WTC11 (cell line): ENCODE results near the gene MYO18A. TPM values are rescaled to one million over a fixed set of nuclear protein-coding genes. Genes with fewer than 3 reads are reported as not detected.

Experiments
- ATAC-seq: fragments of 200-7000 bp; cut with Tn5 transposase; 2 replicates; pipeline ENCODE4 v1.10.0; 2021; ENCODE audit warnings: mild to moderate bottlenecking, moderate library complexity
- CTCF ChIA-PET: fragments of 300-600 bp; sonication (Branson Sonifier 250); formaldehyde crosslinking; loops from one replicate; lab custom pipeline; 2021; ENCODE audit warnings: antibody characterized with exemption; lab: Charles Lee
- POLR2A ChIA-PET: fragments of 350-600 bp; sonication (Branson Sonifier 250); formaldehyde crosslinking; loops from one replicate; lab custom pipeline; 2021; ENCODE audit warnings: antibody characterized with exemption; lab: Charles Lee
- DNase-seq: peaks from one replicate; pipeline ENCODE4 v3.0.0; 2021; ENCODE audit warnings: low spot score
- H3K27ac Mint-ChIP-seq: 2 replicates; pipeline ENCODE4 v1.8.0; 2021; ENCODE audit warnings: mixed read lengths
- H3K27me3 Mint-ChIP-seq: 2 replicates; pipeline ENCODE4 v1.8.0; 2021; ENCODE audit warnings: low read depth, mild to moderate bottlenecking, moderate library complexity, mixed read lengths
- H3K36me3 Mint-ChIP-seq: 2 replicates; pipeline ENCODE4 v1.8.0; 2021; ENCODE audit warnings: mixed read lengths
- H3K4me1 Mint-ChIP-seq: 2 replicates; pipeline ENCODE4 v1.8.0; 2022; ENCODE audit warnings: mixed read lengths
- H3K4me3 Mint-ChIP-seq: 2 replicates; pipeline ENCODE4 v1.8.0; 2021; ENCODE audit warnings: mild to moderate bottlenecking, moderate library complexity, mixed read lengths
- H3K9me3 Mint-ChIP-seq: 2 replicates; pipeline ENCODE4 v1.8.0; 2021; ENCODE audit warnings: mixed read lengths
- CREM ChIP-seq: sonication (generic); formaldehyde crosslinking; IDR thresholded peaks from 2 replicates; pipeline ENCODE4 v1.8.1; 2022; ENCODE audit warnings: mild to moderate bottlenecking, missing genetic modification reagents, moderate library complexity
- FOXK1 ChIP-seq: sonication (generic); formaldehyde crosslinking; IDR thresholded peaks from 2 replicates; pipeline ENCODE4 v1.8.0; 2022; ENCODE audit warnings: mild to moderate bottlenecking, moderate library complexity, missing genetic modification reagents
- GABPB1 ChIP-seq: sonication (generic); formaldehyde crosslinking; IDR thresholded peaks from 2 replicates; pipeline ENCODE4 v1.8.1; 2023; ENCODE audit warnings: mild to moderate bottlenecking, missing genetic modification reagents
- GTF2I ChIP-seq: fragments of 250-450 bp; sonication (Bioruptor Pico); conservative IDR thresholded peaks from 2 replicates; pipeline ENCODE4 v1.4.0; 2021; ENCODE audit warnings: mild to moderate bottlenecking
- JUN ChIP-seq: sonication (generic); formaldehyde crosslinking; IDR thresholded peaks from 2 replicates; pipeline ENCODE4 v1.8.0; 2023; ENCODE audit warnings: mild to moderate bottlenecking, missing genetic modification reagents
- KAT7 ChIP-seq: sonication (generic); formaldehyde crosslinking; IDR thresholded peaks from 2 replicates; pipeline ENCODE4 v1.8.1; 2023; ENCODE audit warnings: missing genetic modification reagents, mild to moderate bottlenecking, borderline replicate concordance
- NFYB ChIP-seq: sonication (generic); formaldehyde crosslinking; conservative IDR thresholded peaks from 2 replicates; pipeline ENCODE4 v1.8.0; 2022; ENCODE audit warnings: low read depth, missing genetic modification reagents
- NR2C2 ChIP-seq: sonication (generic); formaldehyde crosslinking; IDR thresholded peaks from 2 replicates; pipeline ENCODE4 v1.8.0; 2022; ENCODE audit warnings: mild to moderate bottlenecking, missing genetic modification reagents
- RELA ChIP-seq: sonication (generic); formaldehyde crosslinking; IDR thresholded peaks from 2 replicates; pipeline ENCODE4 v1.8.1; 2022; ENCODE audit warnings: missing genetic modification reagents, mild to moderate bottlenecking, borderline replicate concordance
- TEAD1 ChIP-seq: sonication (generic); formaldehyde crosslinking; IDR thresholded peaks from 2 replicates; pipeline ENCODE4 v1.8.0; 2022; ENCODE audit warnings: mild to moderate bottlenecking, missing genetic modification reagents
- ZNF317 ChIP-seq: sonication (generic); formaldehyde crosslinking; IDR thresholded peaks from 2 replicates; pipeline ENCODE4 v1.8.1; 2023; ENCODE audit warnings: low read depth, mild to moderate bottlenecking, moderate library complexity, missing genetic modification reagents, borderline replicate concordance
- ZNF423 ChIP-seq: fragments of 250-450 bp; sonication (Bioruptor Pico); IDR thresholded peaks from 2 replicates; pipeline ENCODE4 v2.1.2; 2022; ENCODE audit warnings: mild to moderate bottlenecking, moderate library complexity
- total RNA-seq: library from RNA; stranded (reverse); gene quantifications from 3 replicates; pipeline ENCODE4 v1.2.3, GENCODE V29; 2021
- TF ChIP-seq, protein P1 (sequence below): sonication (generic); formaldehyde crosslinking; IDR thresholded peaks from 2 replicates; pipeline ENCODE4 v1.8.1; 2022; ENCODE audit warnings: low read depth, mild to moderate bottlenecking, moderate library complexity, missing genetic modification reagents, borderline replicate concordance
- TF ChIP-seq, protein P2 (sequence below): sonication (generic); formaldehyde crosslinking; IDR thresholded peaks from 2 replicates; pipeline ENCODE4 v1.8.1; 2023; ENCODE audit warnings: mild to moderate bottlenecking, moderate library complexity, missing genetic modification reagents
- TF ChIP-seq, protein P3 (sequence below): fragments of 200-600 bp; IDR thresholded peaks from 2 replicates; pipeline ENCODE4 v1.8.0; 2022; ENCODE audit warnings: antibody characterized with exemption
- TF ChIP-seq, protein P4 (sequence below): sonication (generic); formaldehyde crosslinking; IDR thresholded peaks from 2 replicates; pipeline ENCODE4 v1.8.1; 2023; ENCODE audit warnings: mild to moderate bottlenecking, missing genetic modification reagents
- TF ChIP-seq, protein P5 (sequence below): fragments of 250-450 bp; sonication (Bioruptor Pico); IDR thresholded peaks from 2 replicates; pipeline ENCODE4 v1.8.0; 2021; ENCODE audit warnings: mild to moderate bottlenecking
- TF ChIP-seq, protein P6 (sequence below): sonication (generic); formaldehyde crosslinking; IDR thresholded peaks from 2 replicates; pipeline ENCODE4 v1.8.0; 2022; ENCODE audit warnings: missing genetic modification reagents

The MYO18A gene
- total RNA-seq, 1 experiment from 2014 or later: 54.9 TPM

DNA sequence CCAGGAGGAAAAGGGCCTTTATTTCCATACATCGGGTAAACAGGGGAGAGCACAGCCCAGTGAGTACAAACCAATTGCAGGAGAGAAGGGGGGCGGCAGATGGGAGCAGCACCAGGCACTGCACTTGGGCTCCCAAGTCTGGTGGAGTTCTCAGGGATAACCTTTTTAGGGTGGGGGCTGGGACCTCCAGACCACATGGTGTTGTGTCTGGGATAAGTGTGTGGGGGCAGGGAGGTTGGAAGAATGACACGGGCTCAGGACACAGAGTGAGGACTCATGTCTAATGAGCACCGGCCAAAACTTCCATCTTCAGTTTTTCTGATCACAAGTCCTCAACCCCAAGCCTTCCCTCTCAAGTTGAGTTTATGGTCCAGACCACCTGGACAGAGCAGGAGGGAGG lies 106.7 kb downstream of the MYO18A start:
- TF ChIP-seq, protein P1, sequence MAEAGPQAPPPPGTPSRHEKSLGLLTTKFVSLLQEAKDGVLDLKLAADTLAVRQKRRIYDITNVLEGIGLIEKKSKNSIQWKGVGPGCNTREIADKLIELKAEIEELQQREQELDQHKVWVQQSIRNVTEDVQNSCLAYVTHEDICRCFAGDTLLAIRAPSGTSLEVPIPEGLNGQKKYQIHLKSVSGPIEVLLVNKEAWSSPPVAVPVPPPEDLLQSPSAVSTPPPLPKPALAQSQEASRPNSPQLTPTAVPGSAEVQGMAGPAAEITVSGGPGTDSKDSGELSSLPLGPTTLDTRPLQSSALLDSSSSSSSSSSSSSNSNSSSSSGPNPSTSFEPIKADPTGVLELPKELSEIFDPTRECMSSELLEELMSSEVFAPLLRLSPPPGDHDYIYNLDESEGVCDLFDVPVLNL (CRISPR knock-in tag): no peak
- no peak for TF ChIP-seq JUN (CRISPR knock-in tag)
- no peak for TF ChIP-seq NR2C2 (CRISPR knock-in tag)
- TF ChIP-seq NFYB (CRISPR knock-in tag): no peak
- TF ChIP-seq ZNF423 (CRISPR knock-in tag): no peak
- TF ChIP-seq, protein P2, sequence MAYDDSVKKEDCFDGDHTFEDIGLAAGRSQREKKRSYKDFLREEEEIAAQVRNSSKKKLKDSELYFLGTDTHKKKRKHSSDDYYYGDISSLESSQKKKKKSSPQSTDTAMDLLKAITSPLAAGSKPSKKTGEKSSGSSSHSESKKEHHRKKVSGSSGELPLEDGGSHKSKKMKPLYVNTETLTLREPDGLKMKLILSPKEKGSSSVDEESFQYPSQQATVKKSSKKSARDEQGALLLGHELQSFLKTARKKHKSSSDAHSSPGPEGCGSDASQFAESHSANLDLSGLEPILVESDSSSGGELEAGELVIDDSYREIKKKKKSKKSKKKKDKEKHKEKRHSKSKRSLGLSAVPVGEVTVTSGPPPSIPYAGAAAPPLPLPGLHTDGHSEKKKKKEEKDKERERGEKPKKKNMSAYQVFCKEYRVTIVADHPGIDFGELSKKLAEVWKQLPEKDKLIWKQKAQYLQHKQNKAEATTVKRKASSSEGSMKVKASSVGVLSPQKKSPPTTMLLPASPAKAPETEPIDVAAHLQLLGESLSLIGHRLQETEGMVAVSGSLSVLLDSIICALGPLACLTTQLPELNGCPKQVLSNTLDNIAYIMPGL (CRISPR knock-in tag): no peak
- no peak for TF ChIP-seq FOXK1 (CRISPR knock-in tag)
- TF ChIP-seq GTF2I: no peak
- TF ChIP-seq CREM (CRISPR knock-in tag): no peak
- no peak for TF ChIP-seq KAT7 (CRISPR knock-in tag)
- TF ChIP-seq TEAD1 (CRISPR knock-in tag): no peak
- TF ChIP-seq, protein P3, sequence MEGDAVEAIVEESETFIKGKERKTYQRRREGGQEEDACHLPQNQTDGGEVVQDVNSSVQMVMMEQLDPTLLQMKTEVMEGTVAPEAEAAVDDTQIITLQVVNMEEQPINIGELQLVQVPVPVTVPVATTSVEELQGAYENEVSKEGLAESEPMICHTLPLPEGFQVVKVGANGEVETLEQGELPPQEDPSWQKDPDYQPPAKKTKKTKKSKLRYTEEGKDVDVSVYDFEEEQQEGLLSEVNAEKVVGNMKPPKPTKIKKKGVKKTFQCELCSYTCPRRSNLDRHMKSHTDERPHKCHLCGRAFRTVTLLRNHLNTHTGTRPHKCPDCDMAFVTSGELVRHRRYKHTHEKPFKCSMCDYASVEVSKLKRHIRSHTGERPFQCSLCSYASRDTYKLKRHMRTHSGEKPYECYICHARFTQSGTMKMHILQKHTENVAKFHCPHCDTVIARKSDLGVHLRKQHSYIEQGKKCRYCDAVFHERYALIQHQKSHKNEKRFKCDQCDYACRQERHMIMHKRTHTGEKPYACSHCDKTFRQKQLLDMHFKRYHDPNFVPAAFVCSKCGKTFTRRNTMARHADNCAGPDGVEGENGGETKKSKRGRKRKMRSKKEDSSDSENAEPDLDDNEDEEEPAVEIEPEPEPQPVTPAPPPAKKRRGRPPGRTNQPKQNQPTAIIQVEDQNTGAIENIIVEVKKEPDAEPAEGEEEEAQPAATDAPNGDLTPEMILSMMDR: no peak
- TF ChIP-seq, protein P4, sequence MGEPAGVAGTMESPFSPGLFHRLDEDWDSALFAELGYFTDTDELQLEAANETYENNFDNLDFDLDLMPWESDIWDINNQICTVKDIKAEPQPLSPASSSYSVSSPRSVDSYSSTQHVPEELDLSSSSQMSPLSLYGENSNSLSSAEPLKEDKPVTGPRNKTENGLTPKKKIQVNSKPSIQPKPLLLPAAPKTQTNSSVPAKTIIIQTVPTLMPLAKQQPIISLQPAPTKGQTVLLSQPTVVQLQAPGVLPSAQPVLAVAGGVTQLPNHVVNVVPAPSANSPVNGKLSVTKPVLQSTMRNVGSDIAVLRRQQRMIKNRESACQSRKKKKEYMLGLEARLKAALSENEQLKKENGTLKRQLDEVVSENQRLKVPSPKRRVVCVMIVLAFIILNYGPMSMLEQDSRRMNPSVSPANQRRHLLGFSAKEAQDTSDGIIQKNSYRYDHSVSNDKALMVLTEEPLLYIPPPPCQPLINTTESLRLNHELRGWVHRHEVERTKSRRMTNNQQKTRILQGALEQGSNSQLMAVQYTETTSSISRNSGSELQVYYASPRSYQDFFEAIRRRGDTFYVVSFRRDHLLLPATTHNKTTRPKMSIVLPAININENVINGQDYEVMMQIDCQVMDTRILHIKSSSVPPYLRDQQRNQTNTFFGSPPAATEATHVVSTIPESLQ (CRISPR knock-in tag): no peak
- TF ChIP-seq, protein P5, sequence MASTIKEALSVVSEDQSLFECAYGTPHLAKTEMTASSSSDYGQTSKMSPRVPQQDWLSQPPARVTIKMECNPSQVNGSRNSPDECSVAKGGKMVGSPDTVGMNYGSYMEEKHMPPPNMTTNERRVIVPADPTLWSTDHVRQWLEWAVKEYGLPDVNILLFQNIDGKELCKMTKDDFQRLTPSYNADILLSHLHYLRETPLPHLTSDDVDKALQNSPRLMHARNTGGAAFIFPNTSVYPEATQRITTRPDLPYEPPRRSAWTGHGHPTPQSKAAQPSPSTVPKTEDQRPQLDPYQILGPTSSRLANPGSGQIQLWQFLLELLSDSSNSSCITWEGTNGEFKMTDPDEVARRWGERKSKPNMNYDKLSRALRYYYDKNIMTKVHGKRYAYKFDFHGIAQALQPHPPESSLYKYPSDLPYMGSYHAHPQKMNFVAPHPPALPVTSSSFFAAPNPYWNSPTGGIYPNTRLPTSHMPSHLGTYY (CRISPR knock-in tag): no peak
- Mint-ChIP-seq H3K9me3 (no peaks in the 10 kb centered on the region), H3K36me3 (no peaks in the 10 kb centered on the region), H3K4me1 (peaks cover 55% of the 10 kb centered on the region), H3K4me3 (no peak overlapping the region), H3K27me3 (peaks cover 8% of the 10 kb centered on the region), H3K27ac (no peak overlapping the region)
- ChIA-PET CTCF (interaction anchor here (0.5 to 1.2 kb wide), 3 partner anchors 17 to 1697 kb away, joined by 3 to 4 read pairs (median 3); no protein-coding TSS in a partner anchor), POLR2A (no interaction called here)
- no peak for ATAC-seq
- DNase-seq: no peak

DNA sequence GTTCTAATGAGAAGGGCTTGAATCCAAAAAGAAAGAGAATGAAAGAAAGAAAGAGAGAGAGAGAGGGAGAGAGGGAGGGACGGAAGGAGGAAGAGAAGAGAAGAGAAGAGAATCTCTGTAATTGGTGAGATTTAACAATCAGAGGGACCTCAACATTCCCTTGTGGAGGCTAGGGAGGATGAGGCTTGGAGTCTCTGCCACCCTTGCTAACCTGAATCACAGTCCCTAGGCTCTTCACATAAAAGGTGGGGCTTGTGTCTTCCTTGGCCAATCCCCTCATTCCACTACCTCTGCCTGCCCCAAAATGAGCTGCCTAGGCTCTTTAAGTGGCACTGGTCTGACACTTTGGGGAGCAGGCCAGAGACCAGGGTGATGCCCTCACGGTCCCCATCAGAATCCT lies 107.2 kb downstream of the MYO18A start:
- ChIA-PET POLR2A (no interaction called here), CTCF (interaction anchor here (0.5 to 1.2 kb wide), 4 partner anchors 14 to 1697 kb away, joined by 3 to 4 read pairs (median 4); no protein-coding TSS in a partner anchor)
- Mint-ChIP-seq H3K4me3 (no peak overlapping the region), H3K4me1 (peaks cover 55% of the 10 kb centered on the region), H3K9me3 (no peaks in the 10 kb centered on the region), H3K27ac (no peak overlapping the region), H3K36me3 (no peaks in the 10 kb centered on the region), H3K27me3 (peaks cover 8% of the 10 kb centered on the region)
- DNase-seq (no peak), ATAC-seq (no peak)
- TF ChIP-seq ZNF317 (CRISPR knock-in tag): no peak
- TF ChIP-seq, protein P5 (CRISPR knock-in tag): no peak
- TF ChIP-seq, protein P4 (CRISPR knock-in tag): no peak
- TF ChIP-seq GTF2I: no peak
- TF ChIP-seq TEAD1 (CRISPR knock-in tag): no peak
- no peak for TF ChIP-seq RELA (CRISPR knock-in tag)
- TF ChIP-seq, protein P6, sequence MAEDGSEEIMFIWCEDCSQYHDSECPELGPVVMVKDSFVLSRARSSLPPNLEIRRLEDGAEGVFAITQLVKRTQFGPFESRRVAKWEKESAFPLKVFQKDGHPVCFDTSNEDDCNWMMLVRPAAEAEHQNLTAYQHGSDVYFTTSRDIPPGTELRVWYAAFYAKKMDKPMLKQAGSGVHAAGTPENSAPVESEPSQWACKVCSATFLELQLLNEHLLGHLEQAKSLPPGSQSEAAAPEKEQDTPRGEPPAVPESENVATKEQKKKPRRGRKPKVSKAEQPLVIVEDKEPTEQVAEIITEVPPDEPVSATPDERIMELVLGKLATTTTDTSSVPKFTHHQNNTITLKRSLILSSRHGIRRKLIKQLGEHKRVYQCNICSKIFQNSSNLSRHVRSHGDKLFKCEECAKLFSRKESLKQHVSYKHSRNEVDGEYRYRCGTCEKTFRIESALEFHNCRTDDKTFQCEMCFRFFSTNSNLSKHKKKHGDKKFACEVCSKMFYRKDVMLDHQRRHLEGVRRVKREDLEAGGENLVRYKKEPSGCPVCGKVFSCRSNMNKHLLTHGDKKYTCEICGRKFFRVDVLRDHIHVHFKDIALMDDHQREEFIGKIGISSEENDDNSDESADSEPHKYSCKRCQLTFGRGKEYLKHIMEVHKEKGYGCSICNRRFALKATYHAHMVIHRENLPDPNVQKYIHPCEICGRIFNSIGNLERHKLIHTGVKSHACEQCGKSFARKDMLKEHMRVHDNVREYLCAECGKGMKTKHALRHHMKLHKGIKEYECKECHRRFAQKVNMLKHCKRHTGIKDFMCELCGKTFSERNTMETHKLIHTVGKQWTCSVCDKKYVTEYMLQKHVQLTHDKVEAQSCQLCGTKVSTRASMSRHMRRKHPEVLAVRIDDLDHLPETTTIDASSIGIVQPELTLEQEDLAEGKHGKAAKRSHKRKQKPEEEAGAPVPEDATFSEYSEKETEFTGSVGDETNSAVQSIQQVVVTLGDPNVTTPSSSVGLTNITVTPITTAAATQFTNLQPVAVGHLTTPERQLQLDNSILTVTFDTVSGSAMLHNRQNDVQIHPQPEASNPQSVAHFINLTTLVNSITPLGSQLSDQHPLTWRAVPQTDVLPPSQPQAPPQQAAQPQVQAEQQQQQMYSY: no peak
- TF ChIP-seq GABPB1 (CRISPR knock-in tag): no peak
